ACC112 (cell line): ENCODE results near the gene MACO1.

Experiments used
- H2AFZ ChIP-seq: fragments of 200-600 bp; sonication (generic); one replicate; pipeline ENCODE4 v1.6.0; 2017; ENCODE audit warnings: antibody characterized with exemption, low read length; ENCODE audit not compliant: unreplicated experiment
- H3K27ac ChIP-seq: fragments of 200-600 bp; sonication (generic); 2 replicates; pipeline ENCODE4 v1.5.1; 2014; ENCODE audit warnings: low read depth, mild to moderate bottlenecking, antibody characterized with exemption, low read length, moderate library complexity
- H3K27me3 ChIP-seq: fragments of 200-600 bp; sonication (generic); 2 replicates; pipeline ENCODE4 v1.6.1; 2014; ENCODE audit warnings: mild to moderate bottlenecking, antibody characterized with exemption, low read length, moderate library complexity, mixed read lengths; ENCODE audit not compliant: insufficient read depth
- H3K36me3 ChIP-seq: fragments of 200-600 bp; sonication (generic); 2 replicates; pipeline ENCODE4 v1.6.1; 2016; ENCODE audit warnings: mild to moderate bottlenecking, antibody characterized with exemption, low read length, moderate library complexity, mixed read lengths; ENCODE audit not compliant: insufficient read depth
- H3K4me1 ChIP-seq: fragments of 200-600 bp; sonication (generic); one replicate; pipeline ENCODE4 v1.6.1; 2016; ENCODE audit warnings: low read length, mixed read lengths; ENCODE audit not compliant: insufficient read depth, unreplicated experiment, control insufficient read depth
- H3K4me3 ChIP-seq: fragments of 200-600 bp; sonication (generic); 2 replicates; pipeline ENCODE4 v1.5.1; 2014; ENCODE audit warnings: mild to moderate bottlenecking, low read depth, low read length
- H3K79me2 ChIP-seq: fragments of 200-600 bp; sonication (generic); one replicate; pipeline ENCODE4 v1.6.0; 2016; ENCODE audit warnings: low read length; ENCODE audit not compliant: control insufficient read depth, unreplicated experiment, insufficient read depth

The MACO1 gene

GRCh38 chr1:25461849-25462248, 31.2 kb downstream of the MACO1 start:
- Histone ChIP-seq H3K4me1 (no peaks in the 10 kb centered on the region), H3K27ac (no peak overlapping the region), H3K4me3 (no peak overlapping the region), H3K27me3 (no peaks in the 10 kb centered on the region), H3K36me3 (peaks cover 16% of the 10 kb centered on the region), H3K79me2 (no peaks in the 10 kb centered on the region), H2AFZ (no peak overlapping the region)

GRCh38 chr1:25462732-25463131, 32.0 kb downstream of the MACO1 start:
- peaks cover 15% of the 10 kb centered on the region for H3K36me3 ChIP-seq
- no peak overlapping the region for H2AFZ ChIP-seq
- no peaks in the 10 kb centered on the region for H3K79me2 ChIP-seq
- H3K4me3 ChIP-seq, result no peak overlapping the region
- no peaks in the 10 kb centered on the region for H3K4me1 ChIP-seq
- no peaks in the 10 kb centered on the region for H3K27me3 ChIP-seq
- no peak overlapping the region for H3K27ac ChIP-seq

DNA sequence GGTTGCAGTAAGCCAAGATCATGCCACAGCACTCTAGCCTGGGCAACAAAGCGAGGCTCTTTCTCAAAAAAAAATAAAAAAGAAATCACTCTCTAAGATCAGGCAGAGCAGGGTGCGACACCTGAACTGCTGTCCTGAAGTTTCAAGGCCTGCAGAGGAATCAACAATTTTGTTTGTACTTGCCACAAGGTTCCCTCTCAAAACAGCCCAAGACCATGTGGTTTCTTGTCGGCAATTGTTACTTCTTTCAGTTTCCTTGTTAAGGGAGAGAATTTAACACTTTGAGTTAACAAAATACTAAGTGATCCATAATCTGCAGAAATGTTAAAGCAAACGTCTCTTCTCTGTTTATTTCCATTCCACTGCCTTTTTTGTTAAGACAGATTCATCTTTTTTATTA, 36.5 kb downstream of the MACO1 start:
- H3K36me3 ChIP-seq, result no peaks in the 10 kb centered on the region
- H2AFZ ChIP-seq, result no peak overlapping the region
- H3K79me2 ChIP-seq, result no peaks in the 10 kb centered on the region

DNA sequence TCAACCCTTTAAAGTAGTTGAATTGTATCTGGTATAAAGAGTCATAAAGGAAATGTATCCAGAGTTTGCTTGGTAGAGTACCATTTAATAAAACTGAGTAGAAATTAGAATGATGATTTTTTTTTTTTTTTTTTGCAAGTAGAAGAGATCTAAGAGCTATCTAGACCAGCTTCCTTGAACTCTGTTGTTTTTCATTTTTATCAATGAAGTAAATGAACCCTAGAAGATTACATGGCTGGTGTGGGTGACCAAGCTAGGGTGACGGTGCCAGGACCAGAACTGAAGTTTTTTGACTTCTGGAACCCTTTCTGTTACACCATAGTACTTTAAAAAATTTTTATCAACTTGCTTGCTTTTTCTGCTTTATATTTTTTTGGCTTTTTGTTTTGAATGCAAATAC, 36.9 kb downstream of the MACO1 start:
- Histone ChIP-seq H3K79me2 (no peaks in the 10 kb centered on the region), H3K4me3 (no peak overlapping the region), H3K27me3 (no peaks in the 10 kb centered on the region), H2AFZ (no peak overlapping the region), H3K4me1 (peaks cover 18% of the 10 kb centered on the region), H3K36me3 (no peaks in the 10 kb centered on the region), H3K27ac (no peak overlapping the region)

More for the DNA sequence above, 36.5 kb downstream of the MACO1 start:
- Histone ChIP-seq H3K27me3 (no peaks in the 10 kb centered on the region), H3K4me3 (no peak overlapping the region), H3K27ac (no peak overlapping the region), H3K4me1 (peaks cover 18% of the 10 kb centered on the region)

GRCh38 chr1:25468033-25468432, 37.3 kb downstream of the MACO1 start:
- H3K27me3 ChIP-seq, result no peaks in the 10 kb centered on the region
- peak overlapping the region; percentile 71; the same call in 1 of the 2 replicates for H3K27ac ChIP-seq
- H2AFZ ChIP-seq, result no peak overlapping the region
- H3K36me3 ChIP-seq, result no peaks in the 10 kb centered on the region
- H3K4me3 ChIP-seq, result no peak overlapping the region
- no peaks in the 10 kb centered on the region for H3K79me2 ChIP-seq
- H3K4me1 ChIP-seq, result peaks cover 18% of the 10 kb centered on the region

DNA sequence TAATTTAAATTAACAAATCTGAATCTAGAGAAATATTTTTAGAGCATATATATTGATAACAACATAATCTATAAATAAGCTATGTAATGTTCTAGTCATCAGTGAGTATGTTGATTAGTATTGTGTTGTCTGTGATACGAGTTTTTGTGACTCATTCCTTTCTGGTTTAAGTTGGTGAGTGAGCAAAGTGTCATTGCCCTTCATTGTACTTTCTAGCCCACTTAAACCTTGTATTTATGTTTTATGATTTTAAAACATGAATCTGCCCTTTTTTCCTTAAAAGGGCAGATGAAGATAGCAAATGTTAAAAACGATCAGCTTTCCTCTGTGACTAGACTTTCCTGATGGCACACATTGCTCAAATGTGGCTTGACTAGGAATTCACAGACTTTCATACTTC, 38.5 kb downstream of the MACO1 start:
- Histone ChIP-seq H2AFZ (no peak overlapping the region), H3K36me3 (no peaks in the 10 kb centered on the region), H3K4me1 (peaks cover 18% of the 10 kb centered on the region), H3K27ac (peak overlapping the region; percentile 71), H3K79me2 (peaks cover 3% of the 10 kb centered on the region), H3K27me3 (no peaks in the 10 kb centered on the region), H3K4me3 (no peak overlapping the region)

GRCh38 chr1:25472471-25472870, 41.8 kb downstream of the MACO1 start:
- Histone ChIP-seq H3K4me1 (peaks cover 18% of the 10 kb centered on the region), H3K27me3 (no peaks in the 10 kb centered on the region), H3K4me3 (no peak overlapping the region), H3K27ac (no peak overlapping the region), H3K36me3 (no peaks in the 10 kb centered on the region), H3K79me2 (peaks cover 3% of the 10 kb centered on the region), H2AFZ (no peak overlapping the region)

DNA sequence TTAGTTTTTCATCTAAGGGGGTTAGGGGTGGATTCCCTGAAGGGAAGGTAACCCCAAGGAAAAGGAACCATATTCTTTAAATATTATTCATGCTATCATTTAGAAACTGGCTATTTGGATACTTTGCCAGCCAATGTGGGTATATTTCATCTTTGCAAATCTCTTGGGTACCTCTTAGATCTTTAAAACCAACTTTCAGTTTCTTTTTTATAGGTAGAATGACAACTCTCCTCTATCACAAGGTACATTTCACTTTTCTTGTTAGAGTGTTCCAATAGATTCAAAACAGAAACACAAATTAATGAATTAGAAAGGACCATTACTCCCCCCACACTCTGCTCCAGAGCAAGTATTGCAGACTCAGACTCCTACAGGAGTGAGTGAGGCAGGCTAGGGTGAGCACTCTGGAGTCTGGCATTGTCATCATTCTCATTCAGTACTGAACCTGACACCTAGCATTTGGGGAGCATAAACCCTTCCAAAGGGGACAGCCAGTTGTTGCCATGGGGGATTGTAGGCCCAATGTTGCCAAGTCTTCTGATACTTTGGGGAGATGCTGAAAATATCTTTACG, 43.0 kb downstream of the MACO1 start:
- no peaks in the 10 kb centered on the region for H3K36me3 ChIP-seq

DNA sequence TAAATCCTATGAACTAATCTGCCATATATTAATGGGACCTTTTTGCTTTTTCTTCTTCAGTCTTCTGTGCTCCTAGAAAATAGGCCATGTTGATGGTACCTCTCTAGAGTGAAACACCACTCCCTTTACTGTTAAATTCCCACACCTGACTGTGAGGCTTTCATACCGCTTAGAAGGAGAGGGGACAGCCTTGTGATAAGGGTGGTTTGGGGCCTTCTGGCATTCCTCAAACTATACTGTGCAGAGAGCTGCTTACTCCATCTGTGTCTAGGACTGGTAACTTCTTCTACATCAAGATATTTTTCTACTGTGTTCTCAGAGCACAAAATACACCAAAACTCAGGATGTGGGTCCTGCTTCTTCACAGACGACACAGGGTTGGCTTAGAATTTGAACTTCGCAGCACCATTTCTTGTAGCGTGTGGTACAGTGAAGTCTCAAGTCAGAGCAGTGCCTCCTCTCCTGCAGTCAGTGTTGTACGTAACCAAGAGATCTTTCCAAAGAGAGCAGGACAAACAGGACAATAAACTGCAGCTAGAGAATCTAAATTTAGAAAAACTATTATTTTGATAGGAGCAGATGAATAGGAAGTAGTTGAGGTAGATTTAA, 43.8 kb downstream of the MACO1 start:
- H3K4me1 ChIP-seq, result peaks cover 4% of the 10 kb centered on the region
- H3K36me3 ChIP-seq, result no peaks in the 10 kb centered on the region
- H3K4me3 ChIP-seq, result no peak overlapping the region
- peaks cover 3% of the 10 kb centered on the region for H3K79me2 ChIP-seq
- H3K27me3 ChIP-seq, result no peaks in the 10 kb centered on the region
- no peak overlapping the region for H3K27ac ChIP-seq
- H2AFZ ChIP-seq, result no peak overlapping the region

More for the DNA sequence above, 43.0 kb downstream of the MACO1 start:
- peaks cover 3% of the 10 kb centered on the region for H3K79me2 ChIP-seq
- no peak overlapping the region for H3K27ac ChIP-seq
- H3K4me3 ChIP-seq, result no peak overlapping the region
- H3K27me3 ChIP-seq, result no peaks in the 10 kb centered on the region
- no peak overlapping the region for H2AFZ ChIP-seq
- H3K4me1 ChIP-seq, result peaks cover 11% of the 10 kb centered on the region

GRCh38 chr1:25476186-25477097, 45.7 kb downstream of the MACO1 start:
- Histone ChIP-seq H2AFZ (no peak overlapping the region), H3K36me3 (no peaks in the 10 kb centered on the region), H3K4me3 (no peak overlapping the region), H3K27me3 (no peaks in the 10 kb centered on the region), H3K79me2 (peaks cover 3% of the 10 kb centered on the region), H3K4me1 (no peaks in the 10 kb centered on the region), H3K27ac (no peak overlapping the region)
